Activated T-cell treated with anti-CD3 and anti-CD28 coated beads, Interleukin-2, amount 50 U/mL, for 4 hours (primary cell): ENCODE data around the gene MYO1B. TPM values are rescaled to one million over a fixed set of nuclear protein-coding genes. Genes with fewer than 3 reads are reported as not detected.

ENCODE experiments used
- ATAC-seq, 2 donors: fragments of 200-7000 bp; cut with Tn5 transposase; one replicate each; pipeline ENCODE4 v1.10.0; 2021
- DNase-seq: peaks from one replicate; pipeline ENCODE4 v3.0.0-alpha.2; 2020
- H3K27me3 Mint-ChIP-seq: one replicate; pipeline ENCODE4 v1.8.0; 2021; ENCODE audit warnings: low read depth, mixed read lengths
- H3K36me3 Mint-ChIP-seq: one replicate; pipeline ENCODE4 v1.8.0; 2022; ENCODE audit warnings: mixed read lengths; ENCODE audit not compliant: insufficient read depth
- H3K4me1 Mint-ChIP-seq: one replicate; pipeline ENCODE4 v1.8.0; 2021; ENCODE audit warnings: low read depth, mixed read lengths
- H3K4me3 Mint-ChIP-seq: one replicate; pipeline ENCODE4 v1.8.0; 2021; ENCODE audit warnings: mild to moderate bottlenecking, moderate library complexity, mixed read lengths
- H3K9me3 Mint-ChIP-seq: one replicate; pipeline ENCODE4 v1.8.0; 2021; ENCODE audit warnings: mixed read lengths
- total RNA-seq, 3 donors: library from RNA; stranded (reverse); gene quantifications; one replicate each; pipeline ENCODE4 v1.2.1, GENCODE V29; 2021

The MYO1B gene
- total RNA-seq, 3 donors from 2014 or later = 11.0 to 16.6 (median 11.4) TPM

DNA sequence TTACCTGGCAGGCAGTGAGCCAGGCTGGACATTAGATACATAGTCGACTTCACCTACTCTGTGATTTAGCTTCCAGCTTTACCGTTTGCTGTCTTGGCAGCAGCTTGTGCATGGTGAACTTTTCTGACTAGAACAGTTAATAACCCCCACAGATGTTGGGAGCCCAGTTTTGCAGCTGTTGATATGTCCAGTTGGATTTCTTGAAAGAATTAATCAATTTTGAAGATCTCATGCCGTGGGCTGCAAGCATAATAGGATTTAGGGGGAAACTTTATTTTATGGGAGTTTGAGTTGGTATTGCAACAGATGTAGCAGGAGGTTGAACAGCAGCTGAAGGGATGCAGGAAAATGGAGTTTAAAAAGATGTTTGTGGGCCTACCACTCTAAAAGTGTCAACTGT, 13.8 kb downstream of the MYO1B start:
- H3K4me1 Mint-ChIP-seq = no peaks in the 10 kb centered on the region
- no peak overlapping the region for H3K4me3 Mint-ChIP-seq
- ATAC-seq = no peak
- DNase-seq = no peak
- no peaks in the 10 kb centered on the region for H3K36me3 Mint-ChIP-seq
- H3K27me3 Mint-ChIP-seq = no peaks in the 10 kb centered on the region
- H3K9me3 Mint-ChIP-seq = no peaks in the 10 kb centered on the region

DNA sequence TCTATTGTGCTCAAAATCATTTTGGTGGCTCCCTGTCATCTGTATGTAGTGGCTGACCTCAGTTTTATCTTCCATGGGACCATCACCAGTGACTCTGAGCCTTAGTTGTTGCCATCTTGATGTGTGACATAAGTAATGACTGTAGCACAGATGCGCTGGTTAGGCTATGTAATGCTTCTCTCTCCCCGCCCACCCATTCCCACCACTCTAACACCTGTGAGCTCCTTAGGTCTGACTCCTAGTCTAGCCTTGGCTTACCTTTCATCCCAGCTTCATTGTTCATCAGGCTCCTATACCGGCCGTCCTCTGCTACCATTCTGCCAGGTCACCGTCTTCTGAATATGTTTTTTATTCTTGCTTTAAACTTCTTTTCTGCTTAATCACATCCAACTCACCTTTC, 17.2 kb downstream of the MYO1B start:
- no peaks in the 10 kb centered on the region for H3K4me1 Mint-ChIP-seq
- ATAC-seq = peak in 1 of 2 donors; percentile 25
- no peaks in the 10 kb centered on the region for H3K9me3 Mint-ChIP-seq
- no peaks in the 10 kb centered on the region for H3K36me3 Mint-ChIP-seq
- DNase-seq = no peak
- H3K27me3 Mint-ChIP-seq = no peaks in the 10 kb centered on the region
- no peak overlapping the region for H3K4me3 Mint-ChIP-seq

DNA sequence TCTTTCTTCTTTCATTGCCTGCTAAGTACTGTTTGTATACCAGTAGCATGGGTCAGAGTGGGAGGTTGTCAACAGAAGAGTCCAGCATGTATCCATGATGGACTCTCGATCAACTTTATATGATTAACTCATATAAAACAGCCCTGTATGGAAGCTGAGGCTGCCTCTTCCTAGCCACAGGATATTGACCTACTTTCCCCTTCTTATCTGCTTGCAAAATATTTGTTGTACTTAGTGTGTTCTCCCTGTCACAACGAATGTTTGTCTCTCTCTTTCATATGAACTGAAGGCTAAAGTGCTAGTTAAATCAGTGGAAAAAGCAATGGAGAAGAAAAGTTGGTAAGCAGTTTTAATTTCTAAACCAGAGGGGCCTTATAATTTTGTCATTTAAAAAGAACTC, 17.8 kb downstream of the MYO1B start:
- ATAC-seq (no peak), DNase-seq (no peak)
- Mint-ChIP-seq H3K9me3 (no peaks in the 10 kb centered on the region), H3K27me3 (no peaks in the 10 kb centered on the region), H3K4me1 (no peaks in the 10 kb centered on the region), H3K36me3 (no peaks in the 10 kb centered on the region), H3K4me3 (no peak overlapping the region)

DNA sequence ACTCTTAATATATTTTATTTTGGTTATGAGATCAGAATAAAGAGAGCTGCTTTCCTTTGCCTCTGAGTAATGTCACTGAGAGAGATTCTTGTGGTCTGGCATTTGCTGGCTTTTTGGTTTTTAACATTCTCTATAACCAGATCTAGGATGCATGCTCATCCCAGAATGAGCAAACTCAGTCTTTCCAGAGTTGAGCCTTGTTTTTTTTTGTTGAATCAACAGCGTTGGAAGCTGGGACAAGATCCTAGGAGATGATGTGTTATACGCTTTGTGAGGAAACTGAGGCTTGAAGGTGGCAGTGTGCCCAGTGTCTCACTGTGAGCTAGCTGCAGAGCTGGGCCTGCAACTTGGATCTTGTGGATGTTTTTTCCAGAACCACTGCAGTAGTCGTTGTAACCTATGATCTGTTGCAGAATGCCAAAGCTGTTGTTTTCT, 19.5 kb downstream of the MYO1B start:
- DNase-seq (no peak), ATAC-seq (no peak)
- Mint-ChIP-seq H3K36me3 (no peaks in the 10 kb centered on the region), H3K9me3 (no peaks in the 10 kb centered on the region), H3K4me3 (no peak overlapping the region), H3K4me1 (no peaks in the 10 kb centered on the region), H3K27me3 (no peaks in the 10 kb centered on the region)

DNA sequence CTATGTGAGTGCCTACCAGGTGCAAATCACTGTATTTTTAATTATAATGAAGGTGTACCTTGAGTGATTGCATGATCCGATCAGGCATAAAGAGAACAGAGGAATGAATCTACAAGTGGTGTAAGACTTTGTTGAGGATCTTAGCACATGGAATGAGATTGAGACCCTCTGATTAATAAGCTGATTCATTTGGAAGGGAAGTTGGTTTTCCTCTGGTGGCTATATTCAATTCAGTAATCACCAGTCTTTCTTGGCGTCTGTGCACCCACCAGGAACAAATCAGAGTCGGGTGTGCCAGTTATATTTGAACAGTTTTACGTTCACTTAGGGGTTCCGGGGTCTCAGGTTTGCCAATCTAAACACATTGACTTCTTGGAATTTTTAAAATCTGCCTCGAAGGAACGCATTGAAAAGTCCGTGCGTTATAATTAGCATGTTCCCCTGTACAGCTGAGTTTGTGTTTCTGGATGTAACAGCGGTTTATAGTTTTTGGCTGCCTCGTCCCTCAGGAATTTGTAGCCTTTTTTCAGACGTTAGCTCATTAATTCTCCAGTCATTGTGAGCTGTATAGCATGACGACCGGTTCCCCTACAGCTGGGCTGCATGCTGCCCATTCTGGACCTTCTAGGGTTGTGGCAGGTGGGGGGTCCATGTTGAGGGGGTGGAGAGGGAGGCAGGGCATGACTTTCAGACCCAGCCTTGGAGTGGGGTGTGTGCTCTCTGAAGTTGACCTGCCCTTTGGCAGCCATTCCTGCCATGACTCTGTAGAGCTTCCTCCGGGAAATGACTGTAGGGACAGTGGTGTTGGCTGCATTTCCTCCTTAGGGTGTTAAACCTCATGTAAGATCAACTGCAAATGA, 20.3 kb downstream of the MYO1B start:
- no peaks in the 10 kb centered on the region for H3K9me3 Mint-ChIP-seq
- H3K4me3 Mint-ChIP-seq = no peak overlapping the region
- DNase-seq (no peak), ATAC-seq (no peak)
- no peaks in the 10 kb centered on the region for H3K27me3 Mint-ChIP-seq
- H3K36me3 Mint-ChIP-seq = no peaks in the 10 kb centered on the region
- H3K4me1 Mint-ChIP-seq = no peaks in the 10 kb centered on the region

DNA sequence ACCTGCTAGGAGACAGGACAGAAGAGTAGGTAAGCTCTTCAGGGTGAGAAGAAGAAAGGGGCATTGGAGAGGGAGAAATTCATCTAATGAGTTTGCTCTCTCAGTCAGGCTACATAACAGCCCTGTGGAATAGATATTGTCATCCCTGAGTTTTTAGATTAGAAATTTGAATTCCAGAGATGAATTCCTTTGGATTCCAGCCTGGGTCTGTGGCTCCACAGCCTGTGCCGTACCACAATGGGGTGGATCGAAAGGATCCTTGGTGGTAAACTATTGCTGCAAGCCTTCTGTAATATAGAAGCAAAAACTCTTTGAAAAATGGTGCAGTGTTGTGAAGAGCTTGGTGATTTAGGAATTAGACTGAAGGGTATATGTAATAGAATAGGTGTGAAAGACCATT, 21.0 kb downstream of the MYO1B start:
- Mint-ChIP-seq H3K27me3 (no peaks in the 10 kb centered on the region), H3K36me3 (no peaks in the 10 kb centered on the region), H3K9me3 (no peaks in the 10 kb centered on the region), H3K4me1 (no peaks in the 10 kb centered on the region), H3K4me3 (no peak overlapping the region)
- ATAC-seq (no peak), DNase-seq (no peak)

DNA sequence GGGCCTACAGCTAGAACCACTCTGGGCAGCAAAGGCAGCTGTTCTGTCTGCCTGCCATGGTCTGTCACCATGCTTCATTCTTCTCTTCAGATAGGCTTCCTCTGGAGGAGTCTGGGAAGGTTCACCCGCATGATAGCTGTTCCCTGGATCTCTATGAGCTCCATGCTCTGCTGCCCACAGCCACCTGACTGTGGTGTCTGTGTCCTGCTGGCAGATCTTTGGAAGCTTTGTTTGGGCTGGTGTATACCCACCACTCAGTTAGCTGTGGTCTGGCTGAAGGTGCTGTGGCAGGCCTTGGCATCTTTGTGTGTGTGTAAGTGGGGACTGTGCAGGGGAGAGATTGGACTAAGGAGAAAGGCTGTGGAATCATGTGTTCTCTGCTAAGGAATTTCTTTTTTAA, 23.4 kb downstream of the MYO1B start:
- ATAC-seq = no peak
- Mint-ChIP-seq H3K4me3 (no peak overlapping the region), H3K36me3 (no peaks in the 10 kb centered on the region), H3K27me3 (no peaks in the 10 kb centered on the region), H3K4me1 (no peaks in the 10 kb centered on the region), H3K9me3 (no peaks in the 10 kb centered on the region)
- no peak for DNase-seq

DNA sequence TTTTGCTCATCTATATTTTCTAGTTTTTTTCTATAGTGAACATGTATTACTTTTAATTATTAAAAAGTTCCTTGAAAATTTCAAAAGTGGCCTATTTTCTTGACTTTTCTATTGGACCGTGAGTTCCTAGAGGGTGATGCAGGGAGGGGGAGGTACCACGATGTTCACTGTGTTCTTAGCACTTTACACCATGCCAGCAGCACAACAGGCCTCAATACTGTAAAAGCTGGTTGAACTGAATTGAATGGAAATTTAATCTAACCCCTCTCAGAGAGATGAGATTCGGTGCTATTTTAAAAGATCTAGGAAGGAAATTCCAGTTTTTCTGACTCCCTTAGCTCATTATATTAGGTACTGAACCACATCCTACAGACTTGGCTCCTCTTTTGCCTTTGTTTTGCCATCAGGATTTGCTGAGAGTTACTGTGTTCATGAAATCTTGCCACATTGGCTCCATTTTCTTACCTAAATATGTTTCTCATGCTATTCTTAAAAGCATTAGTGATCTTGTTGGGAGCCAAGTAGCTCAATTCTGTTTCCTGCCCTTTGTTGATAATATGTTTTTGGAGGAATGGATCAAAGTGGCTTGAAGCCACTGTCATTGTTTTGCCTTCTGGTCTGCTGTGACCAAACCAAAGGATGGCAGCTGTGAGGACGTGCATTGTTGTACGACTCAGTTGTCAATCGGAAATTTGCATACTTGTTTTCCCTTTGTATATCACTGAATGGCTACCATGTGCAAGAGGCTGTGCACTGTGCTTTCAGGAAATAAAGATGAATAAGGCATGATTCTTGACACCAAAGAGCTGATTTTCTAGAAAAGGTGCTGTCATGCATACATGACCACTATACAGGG, 25.3 kb downstream of the MYO1B start:
- no peaks in the 10 kb centered on the region for H3K36me3 Mint-ChIP-seq
- H3K9me3 Mint-ChIP-seq = no peaks in the 10 kb centered on the region
- H3K4me1 Mint-ChIP-seq = no peaks in the 10 kb centered on the region
- no peak overlapping the region for H3K4me3 Mint-ChIP-seq
- DNase-seq (no peak), ATAC-seq (no peak)
- H3K27me3 Mint-ChIP-seq = peaks cover 2% of the 10 kb centered on the region

DNA sequence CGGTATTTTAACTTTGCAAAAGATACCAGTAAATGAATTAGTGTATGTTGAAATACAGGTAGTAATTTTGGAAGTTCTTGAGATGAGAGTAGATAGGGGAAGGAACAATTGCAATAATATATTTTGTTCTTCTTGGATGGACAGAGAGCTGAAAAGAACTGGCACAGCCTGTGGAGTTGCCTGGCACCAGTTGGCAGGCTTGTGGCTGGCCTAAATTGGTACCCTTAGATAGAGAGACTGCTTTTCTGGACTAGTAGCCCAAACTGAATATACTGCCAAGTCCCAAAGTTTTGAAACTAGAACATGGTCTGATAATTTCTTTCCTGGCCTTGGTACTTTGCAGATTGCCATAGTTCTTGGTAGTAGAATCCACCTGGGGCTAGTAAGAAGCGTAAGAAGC, 26.9 kb downstream of the MYO1B start:
- ATAC-seq = no peak
- Mint-ChIP-seq H3K4me1 (no peaks in the 10 kb centered on the region), H3K4me3 (no peak overlapping the region), H3K36me3 (no peaks in the 10 kb centered on the region), H3K9me3 (no peaks in the 10 kb centered on the region), H3K27me3 (peaks cover 5% of the 10 kb centered on the region)
- DNase-seq = no peak

DNA sequence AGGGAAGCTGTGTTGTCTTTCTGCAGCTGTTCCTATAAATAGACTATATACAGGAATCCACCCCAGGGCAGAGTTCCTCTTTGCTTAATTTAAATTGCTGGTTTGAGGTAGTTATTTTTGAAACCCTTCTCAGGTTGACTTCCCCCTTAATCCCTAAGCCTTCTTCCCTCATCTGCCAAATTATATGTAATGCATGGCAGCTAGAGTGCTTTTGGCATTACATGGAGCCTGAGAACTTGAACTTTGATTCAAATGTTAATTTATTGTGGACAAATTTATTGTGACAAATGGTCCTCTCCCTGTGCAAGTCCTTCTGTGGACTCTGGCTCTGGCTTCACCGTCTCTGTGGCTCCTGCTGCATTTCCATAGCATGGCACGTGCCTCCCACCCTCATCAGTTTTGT, 29.2 kb downstream of the MYO1B start:
- H3K9me3 Mint-ChIP-seq = no peaks in the 10 kb centered on the region

DNA sequence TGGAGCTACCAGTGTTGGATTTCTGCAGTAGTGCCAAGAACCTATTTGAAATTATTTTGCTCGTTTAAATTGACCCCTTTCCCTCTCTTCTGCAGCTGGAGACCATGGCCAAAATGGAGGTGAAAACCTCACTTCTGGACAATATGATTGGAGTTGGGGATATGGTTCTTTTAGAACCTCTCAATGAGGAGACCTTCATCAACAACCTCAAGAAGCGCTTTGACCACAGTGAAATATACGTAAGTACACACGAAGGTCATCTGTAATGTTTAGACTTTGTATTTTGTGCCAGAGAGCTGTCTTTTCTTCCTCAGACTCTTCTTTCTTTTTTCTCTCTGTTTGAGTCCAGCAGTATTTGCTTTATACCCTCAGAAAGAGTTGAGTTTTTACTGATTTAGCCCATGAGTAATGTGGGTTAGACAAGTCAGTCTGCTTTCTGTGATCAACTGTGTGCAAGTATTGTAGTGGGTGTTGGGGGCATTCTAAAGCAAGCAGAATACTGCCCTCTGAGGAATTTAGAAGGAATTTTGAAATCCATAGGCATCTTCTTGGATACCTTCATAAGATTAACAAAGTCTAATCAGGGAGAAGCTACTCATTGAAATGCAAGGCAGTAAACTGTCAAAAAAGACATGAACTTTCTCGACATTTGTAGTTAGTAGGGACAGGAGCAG, 31.7 kb downstream of the MYO1B start:
- no peak for ATAC-seq
- no peak for DNase-seq
- Mint-ChIP-seq H3K4me3 (no peak overlapping the region), H3K9me3 (no peaks in the 10 kb centered on the region), H3K4me1 (no peaks in the 10 kb centered on the region), H3K36me3 (no peaks in the 10 kb centered on the region), H3K27me3 (peaks cover 7% of the 10 kb centered on the region)

More for the DNA sequence above, 29.2 kb downstream of the MYO1B start:
- ATAC-seq (no peak), DNase-seq (no peak)
- Mint-ChIP-seq H3K4me1 (no peaks in the 10 kb centered on the region), H3K4me3 (no peak overlapping the region), H3K36me3 (no peaks in the 10 kb centered on the region), H3K27me3 (peaks cover 5% of the 10 kb centered on the region)

DNA sequence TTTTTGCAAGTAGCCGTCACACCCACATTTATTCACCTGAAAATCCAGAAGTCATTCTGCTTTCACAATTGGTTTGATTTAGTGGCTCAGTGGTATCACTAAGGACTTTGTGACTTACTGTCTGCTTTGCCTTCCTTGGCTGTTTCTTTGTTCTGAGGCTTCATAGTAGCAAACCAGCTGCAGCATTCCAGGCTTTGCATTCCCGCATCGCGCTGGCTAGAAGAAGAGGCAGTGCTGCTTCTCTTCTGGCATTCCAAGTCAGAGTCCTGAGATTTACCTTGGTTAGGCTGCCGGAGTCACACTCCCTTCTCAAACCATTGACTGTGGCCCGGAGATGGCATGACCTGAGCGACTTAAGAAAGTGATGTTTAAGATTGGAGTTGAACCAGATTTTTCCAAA, 35.1 kb downstream of the MYO1B start:
- no peak for ATAC-seq
- Mint-ChIP-seq H3K36me3 (no peaks in the 10 kb centered on the region), H3K9me3 (no peaks in the 10 kb centered on the region), H3K4me3 (no peak overlapping the region), H3K4me1 (no peaks in the 10 kb centered on the region), H3K27me3 (peaks cover 5% of the 10 kb centered on the region)
- DNase-seq = no peak

DNA sequence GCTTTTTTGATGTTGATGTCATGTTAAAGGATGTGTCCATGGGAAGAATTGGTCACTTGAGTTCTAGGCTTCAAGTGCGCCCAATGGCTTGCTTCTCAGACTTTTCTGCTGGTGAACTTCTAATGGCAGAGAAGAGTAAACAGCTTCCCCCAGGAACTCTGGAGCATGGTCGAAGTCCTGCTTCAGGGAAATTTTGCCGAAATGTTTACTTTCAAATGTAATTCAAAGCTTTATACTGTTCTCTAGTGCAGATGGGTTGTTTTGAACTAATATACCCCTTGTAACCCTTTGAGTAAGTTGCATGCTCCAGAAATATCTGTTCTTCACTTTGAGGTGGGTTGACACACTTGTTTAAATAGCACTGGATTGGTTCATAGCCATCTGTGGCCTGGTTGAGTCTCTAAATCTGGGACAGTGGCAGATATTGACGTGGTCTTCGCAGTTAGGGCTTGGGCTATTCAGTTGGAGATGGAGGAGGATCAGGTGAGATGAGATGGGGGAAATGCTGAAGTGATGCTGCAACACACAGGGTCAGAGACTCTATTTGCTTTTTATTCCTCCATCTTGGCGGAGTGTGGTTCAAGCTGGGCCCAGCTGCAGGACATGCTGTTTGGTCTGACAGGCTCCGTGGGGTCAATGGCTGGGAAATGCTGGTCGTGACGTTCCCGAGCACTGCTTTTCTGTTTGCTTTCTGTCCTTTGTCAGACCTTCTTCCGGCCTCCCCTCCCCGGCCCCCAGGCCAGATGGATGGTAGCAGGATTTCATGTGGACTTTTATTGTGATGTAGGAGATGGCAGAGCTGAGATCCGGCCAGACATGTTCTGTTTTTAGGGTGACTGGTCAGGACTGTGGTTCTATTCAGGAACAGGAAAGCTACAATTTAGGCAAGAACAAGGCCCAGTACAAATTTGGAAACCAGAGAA, 35.9 kb downstream of the MYO1B start:
- Mint-ChIP-seq H3K9me3 (no peaks in the 10 kb centered on the region), H3K27me3 (peaks cover 5% of the 10 kb centered on the region), H3K4me1 (no peaks in the 10 kb centered on the region), H3K4me3 (no peak overlapping the region), H3K36me3 (no peaks in the 10 kb centered on the region)
- ATAC-seq (no peak), DNase-seq (no peak)

DNA sequence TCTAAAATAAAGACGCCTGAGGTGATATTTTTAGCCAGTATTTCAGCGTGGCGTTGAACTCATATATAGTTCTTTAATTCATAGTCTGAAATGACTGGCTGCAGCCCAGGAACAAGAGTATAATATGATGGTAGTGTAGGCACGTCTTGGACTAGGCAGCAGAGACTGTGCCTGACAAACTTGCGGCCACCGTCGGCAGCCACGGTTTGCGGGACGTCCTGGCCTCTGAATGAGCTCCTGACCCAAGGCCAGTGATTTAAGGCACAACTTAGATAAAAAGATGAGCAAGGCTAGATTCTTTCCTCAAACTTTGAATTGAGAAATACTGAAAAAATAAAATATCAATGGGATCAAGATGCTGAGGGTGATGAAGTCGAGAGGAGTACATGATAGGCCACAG, 40.0 kb downstream of the MYO1B start:
- H3K4me1 Mint-ChIP-seq = no peaks in the 10 kb centered on the region
- DNase-seq = no peak
- H3K27me3 Mint-ChIP-seq = peaks cover 2% of the 10 kb centered on the region
- no peak overlapping the region for H3K4me3 Mint-ChIP-seq
- H3K9me3 Mint-ChIP-seq = no peaks in the 10 kb centered on the region
- no peak for ATAC-seq
- no peaks in the 10 kb centered on the region for H3K36me3 Mint-ChIP-seq
